ENCODE data around the gene OMA1.

Gene OMA1

GRCh38 chr1:58469476-58469875, 77.0 kb downstream of the OMA1 start:
- H3K27ac ChIP-seq (ENCODE audit: poor library complexity, severe bottlenecking), result no peak overlapping the region
- H3K4me3 ChIP-seq (ENCODE audit: severe bottlenecking), result no peak overlapping the region
- no peaks in the 10 kb centered on the region for H3K4me1 ChIP-seq (ENCODE audit: insufficient read depth, poor library complexity, severe bottlenecking)
- no peaks in the 10 kb centered on the region for H3K36me3 ChIP-seq (ENCODE audit: low read depth)
- H3K27me3 ChIP-seq (ENCODE audit: insufficient read depth, poor library complexity, severe bottlenecking), result no peaks in the 10 kb centered on the region
- TF ChIP-seq, protein P1, sequence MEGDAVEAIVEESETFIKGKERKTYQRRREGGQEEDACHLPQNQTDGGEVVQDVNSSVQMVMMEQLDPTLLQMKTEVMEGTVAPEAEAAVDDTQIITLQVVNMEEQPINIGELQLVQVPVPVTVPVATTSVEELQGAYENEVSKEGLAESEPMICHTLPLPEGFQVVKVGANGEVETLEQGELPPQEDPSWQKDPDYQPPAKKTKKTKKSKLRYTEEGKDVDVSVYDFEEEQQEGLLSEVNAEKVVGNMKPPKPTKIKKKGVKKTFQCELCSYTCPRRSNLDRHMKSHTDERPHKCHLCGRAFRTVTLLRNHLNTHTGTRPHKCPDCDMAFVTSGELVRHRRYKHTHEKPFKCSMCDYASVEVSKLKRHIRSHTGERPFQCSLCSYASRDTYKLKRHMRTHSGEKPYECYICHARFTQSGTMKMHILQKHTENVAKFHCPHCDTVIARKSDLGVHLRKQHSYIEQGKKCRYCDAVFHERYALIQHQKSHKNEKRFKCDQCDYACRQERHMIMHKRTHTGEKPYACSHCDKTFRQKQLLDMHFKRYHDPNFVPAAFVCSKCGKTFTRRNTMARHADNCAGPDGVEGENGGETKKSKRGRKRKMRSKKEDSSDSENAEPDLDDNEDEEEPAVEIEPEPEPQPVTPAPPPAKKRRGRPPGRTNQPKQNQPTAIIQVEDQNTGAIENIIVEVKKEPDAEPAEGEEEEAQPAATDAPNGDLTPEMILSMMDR (IDR thresholded peaks at IDR 0.05; ENCODE audit: poor library complexity, severe bottlenecking), result no peak
- ATAC-seq (ENCODE audit: low read depth) (no peak), DNase-seq (ENCODE audit: low spot score) (no peak)
- H3K9me3 ChIP-seq (ENCODE audit: severe bottlenecking), result no peaks in the 10 kb centered on the region

- Histone ChIP-seq H3K36me3 (ENCODE audit: low read depth) (no peaks in the 10 kb centered on the region), H3K4me1 (ENCODE audit: insufficient read depth, poor library complexity, severe bottlenecking) (no peaks in the 10 kb centered on the region), H3K4me3 (ENCODE audit: severe bottlenecking) (no peak overlapping the region), H3K27me3 (ENCODE audit: insufficient read depth, poor library complexity, severe bottlenecking) (no peaks in the 10 kb centered on the region), H3K9me3 (ENCODE audit: severe bottlenecking) (no peaks in the 10 kb centered on the region), H3K27ac (ENCODE audit: poor library complexity, severe bottlenecking) (no peak overlapping the region)
- DNase-seq (ENCODE audit: low spot score), result no peak
- ATAC-seq (ENCODE audit: low read depth), result no peak
- TF ChIP-seq, protein P1 (IDR thresholded peaks at IDR 0.05; ENCODE audit: poor library complexity, severe bottlenecking), result no peak
Observed at GRCh38 chr1:58469016-58469415, 77.5 kb downstream of the OMA1 start.

DNA sequence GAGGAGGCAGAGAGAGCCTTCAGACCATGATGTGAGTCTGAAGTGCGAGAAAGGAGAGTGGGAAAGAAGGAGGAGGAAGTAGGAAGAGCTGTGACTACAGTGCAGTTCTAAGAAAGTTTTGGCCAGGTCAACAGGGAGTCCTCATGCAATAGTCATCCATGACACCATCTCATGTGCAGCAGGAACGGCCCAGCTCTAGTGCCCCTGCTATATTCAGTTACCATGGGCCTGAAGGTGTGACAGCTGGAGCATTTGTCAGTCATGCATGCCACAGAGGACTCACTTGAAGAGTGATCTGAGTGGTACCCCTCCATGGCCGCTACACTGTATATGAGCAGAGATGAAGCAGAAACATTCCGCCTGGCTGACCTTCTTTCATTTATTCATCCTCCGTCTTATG, 77.9 kb downstream of the OMA1 start:
- no peak for ATAC-seq (ENCODE audit: low read depth)
- H3K9me3 ChIP-seq (ENCODE audit: severe bottlenecking), result no peaks in the 10 kb centered on the region
- DNase-seq (ENCODE audit: low spot score), result no peak
- no peaks in the 10 kb centered on the region for H3K4me1 ChIP-seq (ENCODE audit: insufficient read depth, poor library complexity, severe bottlenecking)
- H3K36me3 ChIP-seq (ENCODE audit: low read depth), result no peaks in the 10 kb centered on the region
- H3K27ac ChIP-seq (ENCODE audit: poor library complexity, severe bottlenecking), result no peak overlapping the region
- H3K4me3 ChIP-seq (ENCODE audit: severe bottlenecking), result no peak overlapping the region
- H3K27me3 ChIP-seq (ENCODE audit: insufficient read depth, poor library complexity, severe bottlenecking), result no peaks in the 10 kb centered on the region
- TF ChIP-seq, protein P1 (IDR thresholded peaks at IDR 0.05; ENCODE audit: poor library complexity, severe bottlenecking), result no peak

- Histone ChIP-seq H3K36me3 (ENCODE audit: low read depth) (no peaks in the 10 kb centered on the region), H3K27ac (ENCODE audit: poor library complexity, severe bottlenecking) (no peak overlapping the region), H3K9me3 (ENCODE audit: severe bottlenecking) (no peaks in the 10 kb centered on the region), H3K27me3 (ENCODE audit: insufficient read depth, poor library complexity, severe bottlenecking) (no peaks in the 10 kb centered on the region), H3K4me3 (ENCODE audit: severe bottlenecking) (no peak overlapping the region), H3K4me1 (ENCODE audit: insufficient read depth, poor library complexity, severe bottlenecking) (no peaks in the 10 kb centered on the region)
- DNase-seq (ENCODE audit: low spot score) (no peak), ATAC-seq (ENCODE audit: low read depth) (0 out of 3 replicates have a peak, but pooled peaks have one; percentile 10)
- TF ChIP-seq, protein P1 (IDR thresholded peaks at IDR 0.05; ENCODE audit: poor library complexity, severe bottlenecking), result no peak
Observed at GRCh38 chr1:58466630-58467241, 79.8 kb downstream of the OMA1 start.

DNA sequence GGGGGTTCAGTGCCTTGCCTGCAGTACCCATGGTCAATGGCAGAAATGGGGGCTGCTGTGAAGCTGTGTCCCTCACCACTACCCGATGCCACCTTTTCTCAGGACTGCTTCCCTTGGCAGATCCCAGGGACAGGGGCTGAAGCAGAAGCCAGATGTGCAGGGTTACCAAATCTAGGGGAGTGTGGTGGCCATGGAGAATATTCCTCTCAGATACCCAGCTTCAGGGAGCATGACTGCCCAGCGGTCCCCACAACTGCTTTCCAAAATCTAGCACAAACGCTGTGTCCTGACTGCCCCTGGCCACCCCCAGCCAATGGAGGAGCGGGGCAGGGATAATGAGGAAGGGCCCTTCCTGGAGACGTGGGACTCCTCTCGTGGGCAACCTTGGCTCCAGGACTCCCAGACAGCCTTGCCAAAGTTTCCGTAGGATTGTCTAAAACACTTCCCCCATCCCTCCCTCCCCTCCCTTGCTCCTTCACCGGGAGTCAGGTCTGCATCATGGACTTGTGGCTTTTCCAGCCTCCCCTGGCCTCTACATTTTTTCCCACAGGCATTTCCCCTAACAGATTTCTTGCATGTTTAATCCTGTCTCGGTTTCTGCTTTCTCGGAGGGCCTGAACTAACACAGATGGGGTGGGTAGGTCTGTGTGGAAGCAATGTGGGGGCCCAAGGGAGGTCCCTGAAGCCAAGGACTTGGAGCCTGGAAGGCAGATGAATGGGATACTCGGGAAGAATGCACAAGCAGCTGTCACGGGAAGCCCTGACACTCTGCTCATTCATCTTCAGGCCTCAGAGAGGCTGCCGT, 80.5 kb downstream of the OMA1 start:
- DNase-seq (ENCODE audit: low spot score), result no peak
- no peaks in the 10 kb centered on the region for H3K4me1 ChIP-seq (ENCODE audit: insufficient read depth, poor library complexity, severe bottlenecking)
- H3K36me3 ChIP-seq (ENCODE audit: low read depth), result no peaks in the 10 kb centered on the region
- H3K27ac ChIP-seq (ENCODE audit: poor library complexity, severe bottlenecking), result no peak overlapping the region
- no peak overlapping the region for H3K4me3 ChIP-seq (ENCODE audit: severe bottlenecking)
- H3K9me3 ChIP-seq (ENCODE audit: severe bottlenecking), result no peaks in the 10 kb centered on the region
- TF ChIP-seq, protein P1 (IDR thresholded peaks at IDR 0.05; ENCODE audit: poor library complexity, severe bottlenecking), result no peak
- ATAC-seq (ENCODE audit: low read depth), result no peak
- H3K27me3 ChIP-seq (ENCODE audit: insufficient read depth, poor library complexity, severe bottlenecking), result no peaks in the 10 kb centered on the region

Measured in RWPE2 (cell line).